ENCODE results near the gene LRRC34. TPM values are rescaled to one million over a fixed set of nuclear protein-coding genes. Genes with fewer than 3 reads are reported as not detected.
A peak's percentile ranks its signal among the peaks of the same experiment; 100 is the strongest.

LRRC34 gene, protein sequence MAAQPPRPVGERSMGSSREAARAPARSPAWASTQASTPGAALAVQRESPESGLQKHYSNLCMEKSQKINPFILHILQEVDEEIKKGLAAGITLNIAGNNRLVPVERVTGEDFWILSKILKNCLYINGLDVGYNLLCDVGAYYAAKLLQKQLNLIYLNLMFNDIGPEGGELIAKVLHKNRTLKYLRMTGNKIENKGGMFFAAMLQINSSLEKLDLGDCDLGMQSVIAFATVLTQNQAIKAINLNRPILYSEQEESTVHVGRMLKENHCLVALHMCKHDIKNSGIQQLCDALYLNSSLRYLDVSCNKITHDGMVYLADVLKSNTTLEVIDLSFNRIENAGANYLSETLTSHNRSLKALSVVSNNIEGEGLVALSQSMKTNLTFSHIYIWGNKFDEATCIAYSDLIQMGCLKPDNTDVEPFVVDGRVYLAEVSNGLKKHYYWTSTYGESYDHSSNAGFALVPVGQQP
- total RNA-seq (2014; rRNA removed; shearing (Covaris generic)): 8.5 and 9.4 TPM in 2 replicates

DNA sequence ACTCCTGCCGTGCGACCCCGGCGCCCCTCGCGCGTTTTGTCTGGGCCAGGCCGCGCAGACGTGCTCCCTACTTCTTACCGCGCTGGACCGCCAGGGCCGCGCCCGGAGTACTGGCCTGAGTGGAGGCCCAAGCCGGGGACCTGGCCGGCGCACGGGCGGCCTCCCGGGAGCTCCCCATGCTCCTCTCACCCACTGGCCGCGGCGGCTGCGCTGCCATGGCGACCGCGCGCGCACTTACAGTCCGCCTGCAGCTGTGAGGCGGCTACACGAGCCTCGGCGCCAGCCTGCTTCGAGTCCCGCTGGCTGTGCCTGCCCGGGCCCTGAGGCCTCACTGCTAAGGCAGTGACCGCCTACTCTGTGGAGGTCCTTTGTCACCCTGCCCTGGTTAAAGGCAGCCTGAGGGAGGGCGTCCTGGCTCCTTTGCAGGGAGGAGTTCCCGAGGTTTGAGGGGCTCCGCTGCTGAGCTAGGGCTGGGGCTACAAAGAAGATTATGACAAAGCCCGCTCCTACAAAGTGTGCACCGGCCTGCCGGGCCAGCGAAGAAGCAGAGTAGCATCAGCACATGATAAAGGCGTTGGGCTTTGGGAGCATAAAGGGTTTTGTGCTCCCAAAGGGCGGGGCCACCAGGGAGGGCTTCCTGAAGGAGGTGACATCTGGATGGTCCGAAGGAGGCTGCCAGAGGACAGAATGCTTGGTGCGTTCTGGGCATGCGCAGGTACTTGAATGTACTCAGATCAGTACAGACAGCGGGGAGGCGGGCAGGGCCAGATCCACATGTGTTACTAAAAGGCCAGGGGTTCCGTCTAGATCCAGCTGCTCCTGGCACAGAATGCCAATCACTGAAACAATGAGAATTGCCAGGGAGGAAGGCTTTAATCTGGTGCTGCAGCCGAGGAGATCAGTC lies at the start of gene LRRC34, which contains the start of gene LRRIQ4:
Gene LRRC34 (minus strand): TSS at position 573 of the 904 bp plus-strand sequence. CDS start 356 bp downstream, at position 217.
Gene LRRIQ4 (plus strand): TSS at position 539 of the 904 bp plus-strand sequence. CDS start 9,052 bp downstream, outside the sequence.
- DNase-seq (ENCODE audit: low read depth): peak; percentile 76

DNA sequence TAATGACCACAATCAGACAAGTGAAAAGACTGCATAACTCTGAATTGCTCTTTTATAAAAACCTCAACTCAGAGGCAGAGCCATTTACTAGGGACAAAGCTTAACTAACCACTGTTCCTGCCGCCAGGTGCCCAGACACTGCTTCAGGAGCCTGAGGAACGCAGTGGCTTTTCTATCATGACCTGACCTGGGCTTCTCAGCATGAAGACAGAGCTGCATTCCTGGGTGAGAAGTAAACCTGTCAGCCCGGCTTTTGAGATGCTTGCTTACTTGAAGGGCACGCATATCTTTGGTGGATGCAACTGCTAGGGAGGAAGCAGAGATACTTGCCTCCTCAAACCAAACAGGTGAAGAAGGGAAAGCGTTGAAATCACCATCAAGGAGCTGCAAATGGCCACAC lies 49.2 kb upstream of the LRRC34 start:
- DNase-seq (ENCODE audit: low read depth): no peak

GRCh38 chr3:169857811-169858210 lies 45.1 kb upstream of the LRRC34 start:
- DNase-seq (ENCODE audit: low read depth): no peak

GRCh38 chr3:169855514-169855913 lies 42.8 kb upstream of the LRRC34 start:
- no peak for DNase-seq (ENCODE audit: low read depth)

- no peak for DNase-seq (ENCODE audit: low read depth)
Measured at GRCh38 chr3:169850618-169851017, 37.9 kb upstream of the LRRC34 start.

DNA sequence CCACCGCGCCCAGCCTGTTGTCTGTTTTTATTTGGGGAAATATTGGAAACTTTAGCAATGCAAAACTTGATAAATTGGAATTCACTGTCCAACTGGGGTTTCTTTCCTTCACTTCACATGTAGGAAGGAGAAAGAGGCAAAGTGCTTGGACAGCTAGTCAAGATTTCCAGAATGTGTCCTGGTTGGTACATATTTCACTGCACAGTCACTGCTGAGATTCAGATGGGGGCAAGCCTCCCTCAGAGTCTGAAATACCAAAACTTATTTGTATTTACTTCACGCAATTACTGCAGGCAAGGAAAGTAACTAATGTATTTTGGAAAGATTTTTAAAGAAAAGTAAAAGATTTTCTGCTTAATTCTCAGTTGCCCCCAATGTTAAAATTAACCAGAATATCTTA lies 36.0 kb upstream of the LRRC34 start:
- no peak for DNase-seq (ENCODE audit: low read depth)

GRCh38 chr3:169847896-169848295 lies 35.2 kb upstream of the LRRC34 start:
- DNase-seq (ENCODE audit: low read depth): no peak

- peak; percentile 36 for DNase-seq (ENCODE audit: low read depth)
Measured at GRCh38 chr3:169846458-169847193, 33.9 kb upstream of the LRRC34 start.

DNA sequence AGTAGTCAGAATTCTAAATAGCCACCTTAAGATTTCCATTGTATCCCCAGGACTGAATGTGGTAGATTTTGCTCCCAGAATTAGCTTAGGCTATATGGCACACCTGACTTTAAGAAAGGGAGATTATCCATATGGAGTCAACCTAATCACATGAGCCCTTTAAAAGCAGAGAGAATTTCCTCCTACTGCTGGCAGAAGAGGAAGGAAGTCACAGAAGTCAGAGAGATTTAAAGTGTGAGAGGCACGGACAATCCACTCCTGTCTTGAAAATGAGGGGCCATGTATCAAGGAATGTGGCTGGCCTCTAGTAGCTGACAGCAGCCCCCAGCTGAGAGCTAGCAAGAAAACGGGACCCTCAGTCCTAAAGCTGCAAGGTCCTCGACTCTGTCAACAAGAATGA lies 30.3 kb upstream of the LRRC34 start:
- DNase-seq (ENCODE audit: low read depth): no peak

DNA sequence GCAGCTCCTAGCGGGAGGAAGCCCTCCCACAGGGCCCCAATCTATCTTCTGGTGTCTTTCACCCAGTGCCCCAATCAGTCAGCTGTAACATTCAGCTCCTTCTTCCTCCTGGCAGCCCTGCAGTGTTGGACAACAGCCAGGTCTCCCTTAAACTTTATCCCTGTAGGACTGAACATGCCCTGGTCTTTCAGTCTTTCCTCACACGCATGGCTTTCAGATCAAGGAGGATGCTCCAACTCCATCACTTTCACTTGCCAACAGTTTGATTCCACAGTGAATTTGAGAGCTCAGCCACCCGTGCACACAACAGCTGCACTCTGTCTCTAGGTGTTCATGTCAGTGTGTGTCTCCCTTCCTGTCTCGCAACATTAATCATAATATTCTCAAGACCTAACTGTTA lies 28.5 kb upstream of the LRRC34 start:
- no peak for DNase-seq (ENCODE audit: low read depth)

DNA sequence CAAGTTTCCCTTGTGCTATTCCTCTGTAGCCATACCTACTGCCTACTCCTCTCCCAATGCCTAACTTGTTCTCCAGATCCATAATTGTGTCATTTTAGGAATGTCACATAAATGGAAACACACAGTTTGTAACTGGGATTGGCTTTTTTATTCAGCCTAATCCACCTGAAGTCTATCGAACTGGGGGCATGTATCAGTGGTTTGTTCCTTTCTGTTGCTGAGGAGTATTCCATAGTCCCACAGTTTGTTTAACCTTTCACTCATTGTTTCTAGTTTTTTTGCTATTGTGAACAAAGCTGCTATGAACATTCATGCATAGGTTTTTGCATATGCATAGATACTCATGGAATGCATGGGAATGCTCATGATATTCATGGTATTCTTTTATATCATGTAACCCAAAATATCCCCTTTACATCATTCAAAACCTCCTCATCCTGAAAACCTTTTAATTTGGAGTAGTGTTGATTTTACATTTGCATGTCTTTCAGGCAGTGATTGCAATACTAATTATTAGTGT lies 25.9 kb upstream of the LRRC34 start:
- no peak for DNase-seq (ENCODE audit: low read depth)

- no peak for DNase-seq (ENCODE audit: low read depth)
Measured at GRCh38 chr3:169836942-169837275, 24.2 kb upstream of the LRRC34 start.

DNA sequence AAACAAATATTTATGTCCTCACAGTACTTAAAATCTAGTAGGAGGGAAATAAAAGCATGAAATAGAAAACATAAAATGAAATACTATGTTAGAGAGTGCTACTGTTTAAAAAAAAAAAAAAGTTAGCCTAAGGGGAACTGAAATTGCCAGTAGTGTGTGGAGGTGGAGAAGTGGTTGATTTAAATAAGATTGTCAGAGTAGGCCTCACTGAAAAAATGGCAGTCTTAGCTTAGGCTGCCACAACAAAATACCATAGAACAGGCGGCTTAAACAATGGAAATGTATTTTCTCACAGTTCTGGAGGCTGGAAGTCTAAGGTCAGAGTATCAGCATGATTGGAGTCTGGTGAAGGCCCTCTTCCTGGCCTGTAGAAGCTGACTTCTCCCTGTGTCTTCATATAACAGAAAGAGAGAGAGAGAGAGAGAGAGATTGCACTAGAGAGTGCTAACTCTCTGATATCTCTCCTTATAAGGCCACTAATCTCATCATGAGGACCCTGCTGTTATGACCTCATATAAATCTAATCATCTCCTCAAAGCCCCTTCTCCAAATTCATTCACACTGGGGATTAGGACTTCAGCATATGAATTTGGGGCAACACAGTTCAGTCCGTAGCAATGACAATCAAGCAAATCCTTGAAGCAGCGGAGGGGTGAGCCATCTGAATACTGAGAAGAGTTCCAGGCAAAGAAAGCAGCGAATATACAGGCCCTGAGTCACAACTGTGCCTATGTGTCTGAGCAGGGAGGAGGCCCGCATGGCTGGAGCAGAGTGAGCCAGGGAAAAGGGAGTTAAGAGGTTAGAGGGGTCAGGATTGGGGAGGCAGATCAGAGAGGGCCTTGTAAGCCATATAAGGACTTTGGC lies 23.6 kb upstream of the LRRC34 start:
- no peak for DNase-seq (ENCODE audit: low read depth)

GRCh38 chr3:169835533-169835932 lies 22.8 kb upstream of the LRRC34 start:
- no peak for DNase-seq (ENCODE audit: low read depth)

DNA sequence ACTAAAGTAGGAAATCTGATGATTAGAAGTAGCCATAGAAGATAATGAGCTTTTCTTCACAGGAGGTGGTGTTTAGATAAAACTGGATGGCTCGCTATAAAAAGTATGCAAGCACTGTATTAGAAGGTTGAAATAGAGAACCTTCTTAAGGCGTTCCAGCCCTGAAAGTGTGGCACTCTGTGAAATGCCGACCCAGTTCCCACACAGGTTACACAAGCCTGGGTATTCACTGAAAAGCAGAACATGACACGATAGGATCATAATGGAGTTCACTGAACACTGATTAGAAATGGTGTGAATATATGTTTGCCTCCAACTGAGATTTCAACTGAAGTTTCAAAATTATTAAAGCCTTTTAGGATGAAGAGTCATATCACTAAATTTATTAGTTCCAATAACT lies 15.0 kb upstream of the LRRC34 start:
- no peak for DNase-seq (ENCODE audit: low read depth)

- no peak for DNase-seq (ENCODE audit: low read depth)
Measured at GRCh38 chr3:169825316-169825715, 12.6 kb upstream of the LRRC34 start.

DNA sequence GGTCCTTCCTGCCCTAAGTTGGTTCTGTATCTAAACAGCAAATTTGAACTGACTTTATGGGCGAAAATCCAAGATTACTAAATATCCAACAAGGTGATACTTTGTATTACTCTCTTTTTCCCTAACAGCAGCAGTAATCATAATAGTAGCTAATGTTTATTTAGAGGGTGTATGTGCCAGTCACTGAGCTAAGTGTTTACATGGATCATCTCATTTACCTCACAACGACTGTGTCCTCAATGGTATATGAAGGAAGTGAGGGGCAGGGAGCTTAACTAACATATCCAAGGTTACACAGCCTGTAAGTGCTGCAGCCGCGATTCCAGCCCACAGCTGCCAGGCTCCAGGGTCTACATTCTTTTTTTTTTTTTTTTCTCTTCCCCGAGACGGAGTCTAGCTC lies 10.3 kb upstream of the LRRC34 start:
- no peak for DNase-seq (ENCODE audit: low read depth)

DNA sequence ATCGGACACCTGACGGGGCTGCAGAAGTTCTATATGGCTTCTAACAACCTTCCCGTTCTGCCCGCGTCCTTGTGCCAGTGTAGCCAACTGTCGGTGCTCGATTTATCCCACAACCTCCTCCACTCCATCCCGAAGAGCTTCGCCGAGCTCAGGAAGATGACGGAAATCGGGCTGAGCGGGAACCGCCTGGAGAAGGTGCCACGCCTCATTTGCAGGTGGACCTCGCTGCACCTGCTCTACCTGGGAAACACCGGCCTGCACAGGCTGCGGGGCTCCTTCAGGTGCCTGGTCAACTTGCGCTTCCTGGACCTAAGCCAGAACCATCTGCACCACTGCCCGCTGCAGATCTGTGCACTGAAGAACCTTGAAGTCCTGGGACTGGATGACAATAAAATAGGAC lies 9.8 kb upstream of the LRRC34 start:
- no peak for DNase-seq (ENCODE audit: low read depth)

DNA sequence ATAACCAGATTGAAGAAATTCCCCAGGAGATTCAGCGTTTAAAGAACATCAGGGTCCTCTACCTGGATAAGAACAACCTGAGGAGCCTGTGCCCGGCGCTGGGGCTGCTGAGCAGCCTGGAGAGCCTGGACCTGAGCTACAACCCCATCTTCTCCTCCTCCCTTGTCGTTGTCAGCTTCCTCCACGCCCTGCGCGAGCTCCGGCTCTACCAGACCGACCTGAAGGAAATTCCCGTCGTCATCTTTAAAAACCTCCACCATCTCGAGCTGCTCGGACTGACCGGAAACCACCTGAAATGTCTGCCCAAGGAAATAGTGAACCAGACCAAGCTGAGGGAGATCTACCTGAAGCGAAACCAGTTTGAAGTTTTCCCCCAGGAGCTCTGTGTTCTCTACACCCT lies 9.4 kb upstream of the LRRC34 start:
- DNase-seq (ENCODE audit: low read depth): no peak

DNA sequence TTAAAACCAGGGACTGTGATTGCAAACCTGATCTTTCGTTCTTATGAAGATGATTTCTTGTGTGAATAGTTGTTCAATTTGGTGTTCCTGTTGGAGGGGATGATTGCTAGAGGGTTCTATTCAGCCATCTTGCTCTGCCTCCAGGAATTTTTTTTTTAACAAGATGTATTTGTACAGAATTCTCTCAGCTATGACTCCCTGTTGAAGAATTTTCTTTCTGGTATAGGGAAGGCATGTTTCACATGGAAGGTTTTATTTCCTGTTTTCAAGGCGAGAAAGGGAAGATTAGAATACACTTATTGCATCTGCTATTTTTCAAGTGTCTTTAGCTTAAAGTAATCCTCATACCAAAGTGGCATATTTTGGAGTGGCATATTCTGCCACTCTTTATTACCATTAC lies 5.6 kb upstream of the LRRC34 start:
- no peak for DNase-seq (ENCODE audit: low read depth)

Measured in RPMI7951 (cell line).